HCT116 (cell line): ENCODE measurements around the gene ITGA4. TPM values are rescaled to one million over a fixed set of nuclear protein-coding genes. Genes with fewer than 3 reads are reported as not detected.

Experiments
- ATAC-seq: fragments of 200-7000 bp; cut with Tn5 transposase; 2 replicates; pipeline ENCODE4 v1.9.1; 2020; ENCODE audit warnings: mild to moderate bottlenecking, moderate library complexity
- BruUV-seq: library from RNA; stranded (reverse); fragments of 400-500 nt; replicated peaks from 2 replicates; lab custom pipeline; 2021; lab: Mats Ljungman, UMichigan
- CTCF ChIA-PET: fragments of 300-600 bp; sonication (Branson Sonifier 250); formaldehyde crosslinking; loops from one replicate; lab custom pipeline; 2021; ENCODE audit warnings: antibody characterized with exemption; lab: Charles Lee
- POLR2A ChIA-PET: fragments of 300-600, 350-600 bp; sonication (Branson Sonifier 250); formaldehyde crosslinking; loops from one replicate; lab custom pipeline; 2021; ENCODE audit warnings: antibody characterized with exemption; lab: Charles Lee
- RAD21 ChIA-PET, 2 experiments: fragments of 300-600 bp; sonication (Branson Sonifier 250); formaldehyde crosslinking; loops; one replicate each; lab custom pipeline; 2023; ENCODE audit warnings: low total read pairs in 2 of 2; ENCODE audit not compliant: uncharacterized antibody in 2 of 2, unreplicated experiment in 2 of 2, low non-redundant PET in 1 of 2; lab: Charles Lee
- DNase-seq: peaks from one replicate; pipeline ENCODE4 v3.0.0-alpha.2; 2010; ENCODE audit warnings: low read depth, low spot score
- H2AFZ ChIP-seq: fragments of 200-600 bp; shearing (Covaris generic), sonication (generic); 2 replicates; pipeline ENCODE4 v1.6.1; 2017; ENCODE audit warnings: low read depth, mixed run types, mixed read lengths, antibody characterized with exemption, low read length; ENCODE audit not compliant: poor library complexity, severe bottlenecking
- H3K27ac ChIP-seq: 2 replicates; pipeline ENCODE4 v1.5.1; 2012; ENCODE audit warnings: low read depth, low read length
- H3K27me3 ChIP-seq: fragments of 200-600 bp; sonication (generic); 2 replicates; pipeline ENCODE4 v1.6.1; 2016; ENCODE audit warnings: mixed run types, low read length, mixed read lengths; ENCODE audit not compliant: insufficient read depth
- H3K36me3 ChIP-seq, 2 experiments: fragments of 200-500 bp in 1 of 2; fragments of 200-600 bp in 1 of 2; sonication (Bioruptor generic) in 1 of 2; sonication (generic) in 1 of 2; 2 replicates each; pipeline versions ENCODE4 v1.5.1 to v1.6.1; 2014 to 2016; ENCODE audit warnings: low read length in 2 of 2, inconsistent platforms in 1 of 2, mixed read lengths in 1 of 2, mixed run types in 1 of 2; ENCODE audit not compliant: insufficient read depth in 2 of 2, control insufficient read depth in 1 of 2
- H3K4me1 ChIP-seq, 2 experiments: fragments of 200-600 bp in 1 of 2; sonication (generic) in 1 of 2; 2 replicates each; pipeline versions ENCODE4 v1.5.1 to v1.6.1; 2012 to 2017; ENCODE audit warnings: low read length in 2 of 2, inconsistent platforms in 1 of 2, mild to moderate bottlenecking in 1 of 2, mixed read lengths in 1 of 2, mixed run types in 1 of 2, moderate library complexity in 1 of 2; ENCODE audit not compliant: insufficient read depth in 2 of 2, control insufficient read depth in 1 of 2
- H3K4me2 ChIP-seq: fragments of 200-600 bp; sonication (generic); 2 replicates; pipeline ENCODE4 v1.6.1; 2017; ENCODE audit warnings: mixed run types, low read length, mixed read lengths
- H3K4me3 ChIP-seq, 2 experiments: fragments of 200-600 bp in 1 of 2; sonication (generic) in 1 of 2; replicated peaks in 1 of 2; 2 replicates each; pipeline ENCODE4 v1.5.1; 2011 to 2016; ENCODE audit warnings: low read length in 2 of 2, control low read depth in 1 of 2, low read depth in 1 of 2, mild to moderate bottlenecking in 1 of 2, mixed read lengths in 1 of 2, mixed run types in 1 of 2
- H3K79me2 ChIP-seq: fragments of 200-600 bp; sonication (generic); 2 replicates; pipeline ENCODE4 v1.6.1; 2017; ENCODE audit warnings: mild to moderate bottlenecking, mixed run types, low read length, moderate library complexity, mixed read lengths; ENCODE audit not compliant: insufficient read depth
- H3K9ac ChIP-seq: fragments of 200-600 bp; sonication (generic); 2 replicates; pipeline ENCODE4 v1.6.1; 2016; ENCODE audit warnings: low read length, mixed read lengths
- H3K9me2 ChIP-seq: fragments of 200-600 bp; sonication (generic), shearing (Covaris generic); 2 replicates; pipeline ENCODE4 v1.6.1; 2017; ENCODE audit warnings: mixed run types, mild to moderate bottlenecking, moderate library complexity; ENCODE audit not compliant: insufficient read depth
- H3K9me3 ChIP-seq, 2 experiments: fragments of 200-500 bp in 1 of 2; fragments of 200-600 bp in 1 of 2; sonication (Bioruptor generic) in 1 of 2; sonication (generic) in 1 of 2; 2 replicates each; pipeline ENCODE4 v1.6.1; 2014 to 2017; ENCODE audit warnings: low read length in 2 of 2, mixed read lengths in 2 of 2, inconsistent platforms in 1 of 2, low read depth in 1 of 2, mild to moderate bottlenecking in 1 of 2, mixed run types in 1 of 2, moderate library complexity in 1 of 2; ENCODE audit not compliant: control insufficient read depth in 1 of 2, insufficient read depth in 1 of 2
- H4K20me1 ChIP-seq: fragments of 200-600 bp; sonication (generic), shearing (Covaris generic); 2 replicates; pipeline ENCODE4 v1.6.1; 2017; ENCODE audit warnings: mixed run types, mild to moderate bottlenecking, moderate library complexity; ENCODE audit not compliant: insufficient read depth
- CBX3 ChIP-seq: IDR thresholded peaks from 2 replicates; pipeline ENCODE4 v1.6.1; 2012; ENCODE audit warnings: low read depth
- EGR1 ChIP-seq: IDR thresholded peaks from 2 replicates; pipeline ENCODE4 v1.6.1; 2012; ENCODE audit warnings: low read depth
- JUND ChIP-seq: IDR thresholded peaks from 2 replicates; pipeline ENCODE4 v1.6.1; 2012
- REST ChIP-seq: IDR thresholded peaks from 2 replicates; pipeline ENCODE4 v1.6.1; 2012; ENCODE audit warnings: low read depth
- TCF7L2 ChIP-seq: IDR thresholded peaks from 2 replicates; pipeline ENCODE4 v1.7.0; 2011; ENCODE audit warnings: borderline replicate concordance, inconsistent platforms; ENCODE audit not compliant: insufficient read depth, insufficient read length; ENCODE audit errors: extremely low read depth
- ZFX ChIP-seq: fragments of 450-650 bp; IDR thresholded peaks from 2 replicates; pipeline ENCODE4 v1.6.1; 2017
- ZNF274 ChIP-seq: fragments of 200-500 bp; sonication (Bioruptor generic); IDR thresholded peaks from 2 replicates; pipeline ENCODE4 v1.6.1; 2014; ENCODE audit warnings: mild to moderate bottlenecking, low read depth, low read length, inconsistent platforms
- intact Hi-C: fragments of 100-400 bp; cut with micrococcal nuclease; formaldehyde crosslinking; loops from 2 replicates; pipeline ENCODE4 v1.10.0; 2022
- total RNA-seq: library from RNA; stranded (reverse); gene quantifications from one replicate; pipeline ENCODE4 v1.2.1, GENCODE V29; 2021; ENCODE audit not compliant: unreplicated experiment

The ITGA4 gene
- total RNA-seq, 1 experiment from 2014 or later = 0.49 TPM

GRCh38 chr2:181576431-181576830, 119.2 kb downstream of the ITGA4 start:
- no peak for ATAC-seq
- ChIA-PET RAD21 (no interaction called here), CTCF (interaction anchor here (2.3 kb wide), 1 partner anchor 139 kb away, joined by 8 read pairs; no protein-coding TSS in a partner anchor), POLR2A (no interaction called here)
- BruUV-seq = no TSS peak
- Histone ChIP-seq H3K4me3 (no peak overlapping the region), H3K9me2 (no peaks in the 10 kb centered on the region), H3K4me2 (no peak overlapping the region), H3K9me3 (no peaks in the 10 kb centered on the region)
- TF ChIP-seq REST = no peak
- no peak for TF ChIP-seq EGR1
- no peak for TF ChIP-seq JUND
- TF ChIP-seq CBX3 = no peak
- no peak for TF ChIP-seq ZFX
- no peak for TF ChIP-seq TCF7L2
- TF ChIP-seq ZNF274 = no peak
- TF ChIP-seq, all 23 proteins: peak for 0
- Histone ChIP-seq H3K27me3 (no peaks in the 10 kb centered on the region), H3K4me1 (peaks cover 0 to 5% of the 10 kb centered on the region in 2 experiments; a peak in 2 of 4 replicates), H2AFZ (no peak overlapping the region), H3K36me3 (no peaks in the 10 kb centered on the region), H3K79me2 (no peaks in the 10 kb centered on the region), H3K27ac (no peak overlapping the region), H4K20me1 (no peaks in the 10 kb centered on the region), H3K9ac (no peak overlapping the region)
- intact Hi-C loops = no loop called here
- no peak for DNase-seq
